Measurements from ENCODE around the gene RAB30. TPM values are rescaled to one million over a fixed set of nuclear protein-coding genes. Genes with fewer than 3 reads are reported as not detected.

RAB30 gene
- total and polyA plus RNA-seq, 9 donors: 7.3 to 15.0 (median 11.3) TPM

DNA sequence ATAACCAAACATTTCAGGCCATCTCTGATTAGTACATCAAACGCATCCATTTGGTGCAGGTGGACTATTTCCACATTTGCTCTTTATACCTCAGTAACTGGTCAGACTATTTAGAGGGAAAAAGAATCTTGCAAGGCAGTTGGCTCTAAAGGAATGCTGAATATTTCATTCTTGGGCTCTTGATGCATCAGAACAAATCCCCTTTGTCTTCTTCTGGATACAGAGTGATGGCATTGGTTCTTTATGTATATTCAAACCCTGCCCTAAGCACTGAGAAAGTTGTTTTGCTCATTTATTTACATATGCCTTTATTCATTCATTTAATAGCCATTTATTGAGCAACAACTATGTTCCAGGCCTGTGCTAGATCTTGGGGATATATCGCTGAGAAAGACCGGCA, 31.1 kb upstream of the RAB30 start:
- Histone ChIP-seq H3K36me3 (ENCODE audit: control insufficient read depth, insufficient read depth, low read length) (no peaks in the 10 kb centered on the region), H3K4me3 (ENCODE audit: low read length) (no peak overlapping the region), H3K27ac (ENCODE audit: low read length) (no peak overlapping the region), H3K4me1 (ENCODE audit: control insufficient read depth, insufficient read depth, low read length) (no peaks in the 10 kb centered on the region), H3K9me3 (replicated peaks; ENCODE audit: control insufficient read depth, low read depth, low read length) (no peaks in the 10 kb centered on the region), H3K27me3 (ENCODE audit: control insufficient read depth, insufficient read depth, low read length) (no peaks in the 10 kb centered on the region)
- WGBS (ENCODE audit: insufficient coverage): no CpG with 5 or more reads among the region's 3 CpGs
- no peak for DNase-seq

DNA sequence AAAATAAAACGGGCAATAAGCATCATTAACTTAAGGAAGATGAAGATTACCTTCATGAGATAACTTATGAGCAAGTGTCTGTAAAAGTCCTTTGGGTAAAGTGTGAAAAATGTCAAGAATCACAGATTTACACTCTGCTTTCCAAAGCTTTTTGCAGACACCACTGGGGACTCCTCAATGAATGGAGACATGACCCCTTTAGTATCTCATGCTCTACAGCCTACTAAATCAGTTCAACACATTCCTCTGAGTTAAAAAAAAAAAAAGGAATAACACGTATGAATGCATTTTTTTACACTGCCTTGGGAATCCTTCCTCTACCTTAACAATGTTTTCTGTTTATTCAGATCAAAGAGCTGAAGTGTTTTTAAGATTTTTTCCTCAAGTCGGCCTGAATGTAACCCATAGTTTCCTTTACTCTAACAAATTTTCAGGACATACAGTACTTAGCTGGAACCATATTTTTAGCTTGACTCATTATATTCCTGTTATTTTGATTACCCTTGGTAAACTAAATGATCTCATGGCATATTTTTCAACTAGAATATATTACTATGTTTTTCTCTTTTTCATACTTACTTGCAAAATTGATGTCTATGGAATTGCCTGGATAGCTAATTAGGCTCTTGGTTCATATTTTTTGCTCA, 25.9 kb upstream of the RAB30 start:
- DNase-seq: no peak
- H3K36me3 ChIP-seq (ENCODE audit: control insufficient read depth, insufficient read depth, low read length): no peaks in the 10 kb centered on the region
- H3K27ac ChIP-seq (ENCODE audit: low read length): no peak overlapping the region
- no peaks in the 10 kb centered on the region for H3K27me3 ChIP-seq (ENCODE audit: control insufficient read depth, insufficient read depth, low read length)
- H3K4me3 ChIP-seq (ENCODE audit: low read length): no peak overlapping the region
- WGBS (ENCODE audit: insufficient coverage): no CpG with 5 or more reads among the region's 3 CpGs
- no peaks in the 10 kb centered on the region for H3K9me3 ChIP-seq (replicated peaks; ENCODE audit: control insufficient read depth, low read depth, low read length)
- H3K4me1 ChIP-seq (ENCODE audit: control insufficient read depth, insufficient read depth, low read length): no peaks in the 10 kb centered on the region

DNA sequence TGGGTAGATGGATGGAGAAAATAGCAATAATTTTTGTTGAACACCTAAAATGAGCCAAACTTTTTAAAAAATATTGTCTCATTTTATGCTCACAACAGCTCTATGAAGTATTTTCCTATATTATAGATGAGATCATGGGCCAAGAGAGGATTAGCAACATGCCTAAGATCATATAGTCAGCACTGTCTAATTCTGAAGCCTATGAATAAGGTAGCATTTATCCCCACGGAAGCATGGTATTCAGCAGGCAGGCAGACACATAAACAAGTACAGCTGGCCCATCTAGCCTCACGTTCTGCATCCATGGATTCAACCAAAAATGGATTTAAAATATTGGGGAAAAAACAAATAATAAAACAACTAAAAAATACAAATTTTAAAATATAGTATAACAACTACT, 21.9 kb upstream of the RAB30 start:
- Histone ChIP-seq H3K36me3 (ENCODE audit: control insufficient read depth, insufficient read depth, low read length) (no peaks in the 10 kb centered on the region), H3K27ac (ENCODE audit: low read length) (no peak overlapping the region), H3K27me3 (ENCODE audit: control insufficient read depth, insufficient read depth, low read length) (no peaks in the 10 kb centered on the region), H3K4me3 (ENCODE audit: low read length) (no peak overlapping the region), H3K4me1 (ENCODE audit: control insufficient read depth, insufficient read depth, low read length) (no peaks in the 10 kb centered on the region), H3K9me3 (replicated peaks; ENCODE audit: control insufficient read depth, low read depth, low read length) (no peaks in the 10 kb centered on the region)
- DNase-seq: no peak
- WGBS (ENCODE audit: insufficient coverage): no CpG with 5 or more reads among the region's 2 CpGs

DNA sequence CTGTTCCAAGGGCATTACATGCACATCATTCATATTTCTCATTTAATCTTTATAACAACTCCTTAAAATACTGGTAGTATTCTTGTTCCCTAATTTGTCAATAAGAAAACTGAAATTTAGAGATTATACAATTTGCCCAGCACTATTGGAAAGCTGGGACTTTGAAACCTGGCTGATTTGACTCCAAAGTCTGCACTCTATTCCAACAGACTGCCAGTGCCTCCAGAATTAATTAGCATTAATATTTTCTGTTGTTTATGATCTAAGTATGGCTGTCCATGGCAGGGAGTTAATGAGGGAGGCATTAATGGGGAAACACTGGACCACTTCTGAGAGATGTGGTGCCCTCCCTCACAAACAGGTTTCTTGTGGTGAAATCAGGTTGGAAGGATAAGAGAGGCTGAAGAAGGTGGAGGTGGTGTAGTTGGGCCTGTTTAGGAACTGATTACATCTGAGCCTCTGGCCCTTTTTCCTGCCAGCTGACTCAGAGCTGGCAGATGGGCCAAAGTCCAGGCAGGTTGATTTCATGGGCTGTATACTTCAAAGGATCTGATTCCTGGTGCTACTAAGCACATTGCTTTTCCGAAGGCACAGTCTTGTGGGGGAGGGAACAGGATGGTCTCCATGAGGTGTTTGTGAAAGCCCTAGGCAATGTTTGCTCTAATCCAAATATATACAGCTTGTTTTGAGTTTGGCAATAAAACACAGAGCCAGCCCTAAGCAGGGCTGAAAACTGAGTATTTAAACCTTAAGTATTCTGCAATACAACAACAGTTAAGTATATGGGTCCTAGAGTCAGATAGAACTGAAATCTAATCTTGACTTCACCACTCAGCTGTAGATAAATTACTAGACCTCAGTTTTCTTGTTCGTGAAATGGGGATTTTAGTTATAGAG, 21.0 kb upstream of the RAB30 start:
- Histone ChIP-seq H3K27me3 (ENCODE audit: control insufficient read depth, insufficient read depth, low read length) (no peaks in the 10 kb centered on the region), H3K9me3 (replicated peaks; ENCODE audit: control insufficient read depth, low read depth, low read length) (no peaks in the 10 kb centered on the region), H3K4me1 (ENCODE audit: control insufficient read depth, insufficient read depth, low read length) (no peaks in the 10 kb centered on the region), H3K36me3 (ENCODE audit: control insufficient read depth, insufficient read depth, low read length) (no peaks in the 10 kb centered on the region), H3K27ac (ENCODE audit: low read length) (no peak overlapping the region), H3K4me3 (ENCODE audit: low read length) (no peak overlapping the region)
- DNase-seq: peak; percentile 14
- WGBS (ENCODE audit: insufficient coverage): no CpG with 5 or more reads among the region's 2 CpGs

DNA sequence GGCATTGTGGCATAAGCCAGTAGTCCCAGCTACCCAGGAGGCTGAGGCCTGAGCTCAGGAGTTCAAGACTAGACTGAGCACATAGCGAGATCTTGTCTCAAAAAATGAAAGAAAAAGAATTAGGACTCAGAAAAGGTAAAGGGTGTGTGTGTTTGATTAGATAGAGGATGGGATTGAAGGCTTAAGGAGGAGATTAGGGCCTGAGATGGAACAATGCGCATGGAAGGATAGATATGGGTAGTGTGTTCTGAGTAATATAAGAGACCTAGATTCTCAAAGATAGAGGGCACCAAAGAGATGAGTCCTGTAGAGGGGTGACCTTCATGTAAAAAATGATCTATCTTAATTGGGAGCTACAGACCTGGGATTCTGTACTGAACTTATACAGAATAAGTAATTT, 17.3 kb upstream of the RAB30 start:
- DNase-seq: no peak
- H3K9me3 ChIP-seq (replicated peaks; ENCODE audit: control insufficient read depth, low read depth, low read length): no peaks in the 10 kb centered on the region
- 91% methylated on average over 2 of the region's 2 CpGs for WGBS (ENCODE audit: insufficient coverage)
- H3K27ac ChIP-seq (ENCODE audit: low read length): no peak overlapping the region
- no peak overlapping the region for H3K4me3 ChIP-seq (ENCODE audit: low read length)
- no peaks in the 10 kb centered on the region for H3K27me3 ChIP-seq (ENCODE audit: control insufficient read depth, insufficient read depth, low read length)
- no peaks in the 10 kb centered on the region for H3K36me3 ChIP-seq (ENCODE audit: control insufficient read depth, insufficient read depth, low read length)
- no peaks in the 10 kb centered on the region for H3K4me1 ChIP-seq (ENCODE audit: control insufficient read depth, insufficient read depth, low read length)

DNA sequence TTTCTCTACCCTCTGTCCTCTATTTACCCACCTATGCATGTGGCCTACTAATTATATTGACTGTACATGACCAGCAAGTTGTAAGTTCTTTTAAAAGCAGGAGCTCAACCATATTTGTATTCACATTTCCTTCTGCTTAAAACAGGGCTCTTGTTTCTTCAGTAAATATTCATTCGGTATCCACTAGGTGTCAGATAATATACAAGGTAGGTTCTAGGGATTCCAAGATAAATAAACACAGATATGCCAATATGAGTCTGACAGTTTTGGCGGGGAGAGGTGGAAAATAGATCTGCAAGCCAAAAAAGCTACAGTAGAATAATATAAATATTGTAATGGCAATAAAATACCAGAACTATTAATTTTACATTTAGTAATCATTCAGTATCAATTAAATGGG, 15.3 kb upstream of the RAB30 start:
- Histone ChIP-seq H3K27ac (ENCODE audit: low read length) (no peak overlapping the region), H3K27me3 (ENCODE audit: control insufficient read depth, insufficient read depth, low read length) (no peaks in the 10 kb centered on the region), H3K36me3 (ENCODE audit: control insufficient read depth, insufficient read depth, low read length) (no peaks in the 10 kb centered on the region), H3K4me1 (ENCODE audit: control insufficient read depth, insufficient read depth, low read length) (no peaks in the 10 kb centered on the region), H3K9me3 (replicated peaks; ENCODE audit: control insufficient read depth, low read depth, low read length) (no peaks in the 10 kb centered on the region), H3K4me3 (ENCODE audit: low read length) (no peak overlapping the region)
- no CpG with 5 or more reads among the region's 2 CpGs for WGBS (ENCODE audit: insufficient coverage)
- peak; percentile 17 for DNase-seq

DNA sequence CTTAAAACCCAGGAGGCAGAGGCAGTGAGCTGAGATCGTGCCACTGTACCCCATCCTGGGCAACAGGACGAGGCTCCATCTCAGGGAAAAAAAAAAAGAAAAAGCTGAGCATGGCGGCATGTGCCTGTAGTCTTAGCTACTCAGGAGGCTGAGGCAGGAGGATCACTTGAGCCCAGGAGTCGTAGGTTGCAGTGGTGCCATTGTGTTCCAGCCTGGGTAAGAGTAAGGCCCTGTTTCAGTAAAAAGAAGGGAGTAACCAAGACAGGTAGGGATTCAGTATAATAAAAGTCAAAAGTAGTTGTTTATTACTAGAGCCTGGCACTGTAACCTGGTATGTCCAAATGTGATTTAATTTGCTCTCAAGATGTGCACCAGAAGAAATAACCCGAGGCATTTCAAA, 8.1 kb upstream of the RAB30 start:
- Histone ChIP-seq H3K27ac (ENCODE audit: low read length) (no peak overlapping the region), H3K36me3 (ENCODE audit: control insufficient read depth, insufficient read depth, low read length) (no peaks in the 10 kb centered on the region), H3K27me3 (ENCODE audit: control insufficient read depth, insufficient read depth, low read length) (no peaks in the 10 kb centered on the region), H3K4me1 (ENCODE audit: control insufficient read depth, insufficient read depth, low read length) (no peaks in the 10 kb centered on the region), H3K4me3 (ENCODE audit: low read length) (no peak overlapping the region), H3K9me3 (replicated peaks; ENCODE audit: control insufficient read depth, low read depth, low read length) (no peaks in the 10 kb centered on the region)
- DNase-seq: no peak
- 72% methylated on average over 5 of the region's 5 CpGs for WGBS (ENCODE audit: insufficient coverage)

DNA sequence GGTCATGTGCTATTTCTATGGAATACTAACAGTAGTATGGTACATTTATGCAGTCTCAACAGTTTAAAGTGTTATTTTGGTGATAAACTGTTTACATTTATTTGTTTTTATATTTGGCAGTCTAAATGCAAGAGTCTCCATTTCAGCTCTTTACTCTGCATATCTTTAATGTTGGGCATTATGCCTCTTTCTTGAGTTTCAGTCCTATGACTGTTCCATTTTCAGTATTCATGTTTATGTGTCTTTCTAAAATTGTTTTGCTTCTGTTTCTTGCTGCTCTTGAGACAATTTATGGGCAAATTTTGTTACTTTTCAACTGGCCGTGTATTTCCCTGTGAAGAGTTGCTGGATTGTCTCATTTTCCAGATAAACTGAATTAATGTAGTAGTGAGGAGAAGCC, 6.6 kb upstream of the RAB30 start:
- WGBS (ENCODE audit: insufficient coverage): no CpG with 5 or more reads among the region's 1 CpG
- no peaks in the 10 kb centered on the region for H3K4me1 ChIP-seq (ENCODE audit: control insufficient read depth, insufficient read depth, low read length)
- DNase-seq: no peak
- peaks cover 7% of the 10 kb centered on the region for H3K36me3 ChIP-seq (ENCODE audit: control insufficient read depth, insufficient read depth, low read length)
- no peak overlapping the region for H3K4me3 ChIP-seq (ENCODE audit: low read length)
- H3K9me3 ChIP-seq (replicated peaks; ENCODE audit: control insufficient read depth, low read depth, low read length): no peaks in the 10 kb centered on the region
- H3K27ac ChIP-seq (ENCODE audit: low read length): no peak overlapping the region
- H3K27me3 ChIP-seq (ENCODE audit: control insufficient read depth, insufficient read depth, low read length): no peaks in the 10 kb centered on the region

DNA sequence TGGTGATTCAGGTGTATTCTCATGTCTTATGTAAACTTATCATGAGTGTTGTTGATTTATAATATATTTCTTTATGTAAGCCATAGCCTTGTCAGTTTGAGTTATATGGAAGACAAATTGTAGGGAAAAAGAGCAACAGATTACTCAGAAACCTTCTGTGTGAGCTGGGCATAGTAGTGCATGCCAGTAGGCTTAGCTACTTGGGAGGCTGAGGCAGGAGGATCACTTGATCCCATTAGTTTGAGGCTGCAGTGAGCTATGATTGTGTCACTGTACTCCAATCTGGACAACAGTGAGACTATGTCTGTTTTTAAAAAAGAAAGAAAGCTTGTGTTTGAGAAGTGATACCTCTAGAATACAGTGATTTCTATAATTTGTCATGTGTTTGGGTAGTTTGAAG, 2.2 kb upstream of the RAB30 start:
- no peak for DNase-seq
- Histone ChIP-seq H3K9me3 (replicated peaks; ENCODE audit: control insufficient read depth, low read depth, low read length) (no peaks in the 10 kb centered on the region), H3K27me3 (ENCODE audit: control insufficient read depth, insufficient read depth, low read length) (no peaks in the 10 kb centered on the region), H3K27ac (ENCODE audit: low read length) (no peak overlapping the region), H3K4me3 (ENCODE audit: low read length) (no peak overlapping the region), H3K36me3 (ENCODE audit: control insufficient read depth, insufficient read depth, low read length) (peaks cover 7% of the 10 kb centered on the region), H3K4me1 (ENCODE audit: control insufficient read depth, insufficient read depth, low read length) (peaks cover 14% of the 10 kb centered on the region)

DNA sequence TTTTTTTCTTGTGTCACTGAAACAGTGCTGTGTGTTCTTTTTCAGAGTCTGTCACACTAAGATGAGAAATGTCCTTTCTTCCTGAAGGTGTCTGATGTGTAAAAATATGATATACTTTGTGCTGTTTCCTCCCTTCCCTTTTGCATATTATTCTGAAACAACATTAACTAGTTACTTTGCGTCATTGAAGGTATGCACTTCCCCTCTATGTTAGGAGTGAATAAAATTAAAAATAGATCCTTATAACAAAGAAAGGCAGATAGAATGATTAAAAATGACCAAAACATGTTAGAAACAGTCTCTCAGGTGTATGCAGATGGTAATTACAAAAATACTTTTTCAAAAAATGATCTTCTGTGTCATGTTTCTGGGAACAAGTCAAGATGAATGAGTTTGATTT, 1.6 kb upstream of the RAB30 start:
- Histone ChIP-seq H3K9me3 (replicated peaks; ENCODE audit: control insufficient read depth, low read depth, low read length) (no peaks in the 10 kb centered on the region), H3K4me3 (ENCODE audit: low read length) (peak overlapping the region; percentile 88), H3K36me3 (ENCODE audit: control insufficient read depth, insufficient read depth, low read length) (peaks cover 7% of the 10 kb centered on the region), H3K27ac (ENCODE audit: low read length) (no peak overlapping the region), H3K27me3 (ENCODE audit: control insufficient read depth, insufficient read depth, low read length) (no peaks in the 10 kb centered on the region), H3K4me1 (ENCODE audit: control insufficient read depth, insufficient read depth, low read length) (peaks cover 14% of the 10 kb centered on the region)
- DNase-seq: no peak
- no CpG with 5 or more reads among the region's 1 CpG for WGBS (ENCODE audit: insufficient coverage)
